ENCODE measurements around the gene TOB1. TPM values are rescaled to one million over a fixed set of nuclear protein-coding genes. Genes with fewer than 3 reads are reported as not detected.

TOB1 gene
- total and polyA plus RNA-seq, 2 of the 4 experiments (the other 2 are of a cell fraction) = 4.3 to 9.0 TPM

GRCh38 chr17:50879086-50879485 lies 12.9 kb upstream of the TOB1 start:
- Histone ChIP-seq H3K36me3 (ENCODE audit: control insufficient read depth, insufficient read depth, low read length) (no peaks in the 10 kb centered on the region), H3K27me3 (ENCODE audit: control insufficient read depth, insufficient read depth, low read length) (peaks cover 5% of the 10 kb centered on the region), H4K91ac (ENCODE audit: insufficient read depth, low read depth, low read length) (no peak overlapping the region), H3K27ac (ENCODE audit: insufficient read depth, low read length) (no peak overlapping the region), H3K14ac (replicated peaks; ENCODE audit: low read depth, low read length) (no peak overlapping the region), H2BK15ac (ENCODE audit: low read depth, low read length) (no peak overlapping the region), H2BK120ac (ENCODE audit: low read depth, low read length) (no peak overlapping the region), H4K5ac (ENCODE audit: low read depth, low read length) (no peak overlapping the region), H3K23ac (ENCODE audit: low read depth, low read length) (no peak overlapping the region), H3K9me1 (ENCODE audit: insufficient read depth, low read length) (peaks cover 3% of the 10 kb centered on the region; the same call in 1 of the 2 replicates), H3K4ac (ENCODE audit: low read depth, low read length) (no peak overlapping the region), H3K9ac (ENCODE audit: low read depth, low read length) (no peak overlapping the region), H2AK5ac (ENCODE audit: low read depth, low read length) (no peak overlapping the region), H3K9me3 (ENCODE audit: control insufficient read depth, insufficient read depth, low read length) (peaks cover 2% of the 10 kb centered on the region), H3K4me3 (ENCODE audit: insufficient read depth, low read depth, low read length) (no peak overlapping the region), H2BK20ac (ENCODE audit: low read depth, low read length) (no peak overlapping the region), H4K20me1 (ENCODE audit: insufficient read depth, low read length) (no peaks in the 10 kb centered on the region), H3K79me1 (ENCODE audit: low read depth in 1 of 2, low read length in 2 of 2) (no peaks in the 10 kb centered on the region), H2AFZ (replicated peaks; ENCODE audit: low read length, poor library complexity) (no peak overlapping the region), H3K56ac (ENCODE audit: extremely low read depth, insufficient read depth, low read length) (no peak overlapping the region), H3K4me2 (ENCODE audit: low read depth, low read length) (no peak overlapping the region), H3K18ac (ENCODE audit: low read depth, low read length) (no peak overlapping the region), H3K4me1 (ENCODE audit: control insufficient read depth, insufficient read depth, low read length) (peaks cover 3% of the 10 kb centered on the region), H4K8ac (ENCODE audit: low read depth in 2 of 2, low read length in 2 of 2) (no peak overlapping the region), H2AK9ac (replicated peaks; ENCODE audit: low read depth, low read length, poor library complexity) (no peak overlapping the region), H2BK5ac (ENCODE audit: low read depth, low read length, poor library complexity, severe bottlenecking) (no peak overlapping the region)
- no CpG with 5 or more reads among the region's 5 CpGs for WGBS, 2 experiments (ENCODE audit: extremely low coverage in 2 of 2, insufficient read length in 1 of 2)
- BruUV-seq (replicated peaks) = no TSS peak
- ChIA-PET POLR2A (ENCODE audit: unreplicated experiment) (no interaction called here), CTCF (no interaction called here)
- TF ChIP-seq FOS (IDR thresholded peaks at IDR 0.05; ENCODE audit: low read depth, low read length) (no peak), RFX5 (IDR thresholded peaks at IDR 0.05; ENCODE audit: low read depth, low read length) (no peak), SMC3 (IDR thresholded peaks at IDR 0.05; ENCODE audit: low read depth, low read length) (no peak), NFE2L2 (IDR thresholded peaks at IDR 0.05; ENCODE audit: low read depth, low read length) (no peak), MAZ (IDR thresholded peaks at IDR 0.05; ENCODE audit: borderline replicate concordance, low read depth, low read length) (no peak), RAD21 (IDR thresholded peaks at IDR 0.05; ENCODE audit: low read length) (no peak), CTCF (conservative IDR thresholded peaks at IDR 0.05; ENCODE audit: low read depth, low read length) (no peak), BHLHE40 (IDR thresholded peaks at IDR 0.05; ENCODE audit: low read depth, low read length) (no peak), RCOR1 (IDR thresholded peaks at IDR 0.05; ENCODE audit: insufficient replicate concordance, low read length) (no peak)
- no peak for ATAC-seq (ENCODE audit: low read depth)
- in situ Hi-C loops (cut with MboI; ENCODE audit: low sequenced_read_pairs) = no loop called here
- DNase-seq = no peak
- intact Hi-C loops (cut with micrococcal nuclease) = no loop called here
- dilution Hi-C loops (cut with HindIII; ENCODE audit: low sequenced_read_pairs, unreplicated experiment) = no loop called here
